ENCODE results near the gene LRRC4C.

Gene LRRC4C

DNA sequence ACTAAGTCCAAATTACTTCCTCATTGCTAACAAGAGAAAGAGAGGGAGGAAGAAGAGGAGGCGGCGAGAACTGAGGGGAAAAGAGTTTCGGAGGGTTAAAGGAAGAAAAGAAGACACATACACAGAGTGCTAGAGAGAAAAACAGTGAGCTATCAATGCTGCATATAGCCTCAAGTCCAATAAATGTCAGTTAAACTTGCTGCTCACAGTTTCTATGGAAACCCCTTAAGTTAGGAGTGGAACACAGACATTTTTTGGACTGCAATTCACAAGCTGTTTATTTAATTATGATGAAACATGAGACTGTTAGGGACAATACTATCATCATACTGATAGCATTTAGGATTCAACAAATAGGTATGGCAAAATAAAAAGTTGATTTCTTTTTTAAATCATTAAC lies 1320.4 kb downstream of the LRRC4C start:
- H3K23ac ChIP-seq (ENCODE audit: low read length), result no peak overlapping the region

GRCh38 chr11:40134820-40135570 lies 1324.5 kb downstream of the LRRC4C start:
- Histone ChIP-seq H3K4me2 (ENCODE audit: low read length) (no peak overlapping the region), H3K23ac (ENCODE audit: low read length) (no peak overlapping the region), H2AFZ (ENCODE audit: insufficient read depth, low read length, poor library complexity) (no peak overlapping the region), H3K9me3 (ENCODE audit: insufficient read depth, low read depth, low read length) (no peaks in the 10 kb centered on the region), H3K18ac (ENCODE audit: low read length) (no peak overlapping the region), H3K79me2 (ENCODE audit: control insufficient read depth, insufficient read depth, low read length, poor library complexity) (no peaks in the 10 kb centered on the region), H4K91ac (ENCODE audit: low read depth, low read length) (no peak overlapping the region), H2BK5ac (ENCODE audit: low read depth, low read length, poor library complexity) (no peak overlapping the region), H2AK5ac (ENCODE audit: low read length) (no peak overlapping the region), H3K4me3 (ENCODE audit: low read depth, low read length) (no peak overlapping the region), H3K27ac (ENCODE audit: low read depth, low read length) (no peak overlapping the region), H4K8ac (ENCODE audit: low read depth, low read length) (no peak overlapping the region), H3K27me3 (ENCODE audit: insufficient read depth, low read length) (no peaks in the 10 kb centered on the region), H2BK12ac (ENCODE audit: low read length) (no peak overlapping the region), H3K36me3 (ENCODE audit: control insufficient read depth in 1 of 2, insufficient read depth in 2 of 2, low read length in 2 of 2) (no peaks in the 10 kb centered on the region), H2BK120ac (ENCODE audit: insufficient read depth, low read length, poor library complexity) (no peak overlapping the region), H3K79me1 (ENCODE audit: low read length) (no peaks in the 10 kb centered on the region), H3K4ac (ENCODE audit: low read depth, low read length) (no peak overlapping the region), H3K4me1 (ENCODE audit: control insufficient read depth in 1 of 2, insufficient read depth in 2 of 2, low read length in 2 of 2) (no peaks in the 10 kb centered on the region), H3K14ac (ENCODE audit: low read length) (no peak overlapping the region), H3K9ac (ENCODE audit: low read length) (no peak overlapping the region), H4K12ac (ENCODE audit: low read depth, low read length) (no peak overlapping the region)
- DNase-seq, result no peak
- no CpG with 5 or more reads among the region's 1 CpG for WGBS (ENCODE audit: extremely low coverage, insufficient coverage, insufficient read length)

More for the DNA sequence above, 1320.4 kb downstream of the LRRC4C start:
- no peaks in the 10 kb centered on the region for H3K36me3 ChIP-seq (ENCODE audit: control insufficient read depth in 1 of 2, insufficient read depth in 2 of 2, low read length in 2 of 2)
- H4K12ac ChIP-seq (ENCODE audit: low read depth, low read length), result no peak overlapping the region
- H3K4me1 ChIP-seq (ENCODE audit: control insufficient read depth in 1 of 2, insufficient read depth in 2 of 2, low read length in 2 of 2), result no peaks in the 10 kb centered on the region
- H2AFZ ChIP-seq (ENCODE audit: insufficient read depth, low read length, poor library complexity), result no peak overlapping the region
- no peaks in the 10 kb centered on the region for H3K79me2 ChIP-seq (ENCODE audit: control insufficient read depth, insufficient read depth, low read length, poor library complexity)
- H2BK12ac ChIP-seq (ENCODE audit: low read length), result no peak overlapping the region
- no peak overlapping the region for H3K14ac ChIP-seq (ENCODE audit: low read length)
- WGBS (ENCODE audit: extremely low coverage, insufficient coverage, insufficient read length), result no CpG with 5 or more reads among the region's 3 CpGs
- H3K79me1 ChIP-seq (ENCODE audit: low read length), result no peaks in the 10 kb centered on the region
- H3K27ac ChIP-seq (ENCODE audit: low read depth, low read length), result no peak overlapping the region
- H3K4me2 ChIP-seq (ENCODE audit: low read length), result no peak overlapping the region
- no peak overlapping the region for H4K91ac ChIP-seq (ENCODE audit: low read depth, low read length)
- H4K8ac ChIP-seq (ENCODE audit: low read depth, low read length), result no peak overlapping the region
- no peak for DNase-seq
- H2BK5ac ChIP-seq (ENCODE audit: low read depth, low read length, poor library complexity), result no peak overlapping the region
- H2BK120ac ChIP-seq (ENCODE audit: insufficient read depth, low read length, poor library complexity), result no peak overlapping the region
- no peak overlapping the region for H2AK5ac ChIP-seq (ENCODE audit: low read length)
- no peak overlapping the region for H3K4ac ChIP-seq (ENCODE audit: low read depth, low read length)
- H3K4me3 ChIP-seq (ENCODE audit: low read depth, low read length), result no peak overlapping the region
- H3K9ac ChIP-seq (ENCODE audit: low read length), result no peak overlapping the region
- no peaks in the 10 kb centered on the region for H3K27me3 ChIP-seq (ENCODE audit: insufficient read depth, low read length)
- no peaks in the 10 kb centered on the region for H3K9me3 ChIP-seq (ENCODE audit: insufficient read depth, low read depth, low read length)
- H3K18ac ChIP-seq (ENCODE audit: low read length), result no peak overlapping the region

- Histone ChIP-seq H2AFZ (ENCODE audit: insufficient read depth, low read length, poor library complexity) (no peak overlapping the region), H3K9me3 (ENCODE audit: insufficient read depth, low read depth, low read length) (no peaks in the 10 kb centered on the region), H4K8ac (ENCODE audit: low read depth, low read length) (no peak overlapping the region), H3K27ac (ENCODE audit: low read depth, low read length) (no peak overlapping the region), H3K79me1 (ENCODE audit: low read length) (no peaks in the 10 kb centered on the region), H2BK5ac (ENCODE audit: low read depth, low read length, poor library complexity) (no peak overlapping the region), H3K9ac (ENCODE audit: low read length) (no peak overlapping the region), H3K14ac (ENCODE audit: low read length) (no peak overlapping the region), H3K4me1 (ENCODE audit: control insufficient read depth in 1 of 2, insufficient read depth in 2 of 2, low read length in 2 of 2) (no peaks in the 10 kb centered on the region), H4K12ac (ENCODE audit: low read depth, low read length) (no peak overlapping the region), H3K18ac (ENCODE audit: low read length) (no peak overlapping the region), H3K79me2 (ENCODE audit: control insufficient read depth, insufficient read depth, low read length, poor library complexity) (no peaks in the 10 kb centered on the region), H2AK5ac (ENCODE audit: low read length) (no peak overlapping the region), H2BK12ac (ENCODE audit: low read length) (no peak overlapping the region), H2BK120ac (ENCODE audit: insufficient read depth, low read length, poor library complexity) (no peak overlapping the region), H4K91ac (ENCODE audit: low read depth, low read length) (no peak overlapping the region), H3K4me2 (ENCODE audit: low read length) (no peak overlapping the region), H3K4me3 (ENCODE audit: low read depth, low read length) (no peak overlapping the region), H3K27me3 (ENCODE audit: insufficient read depth, low read length) (no peaks in the 10 kb centered on the region), H3K23ac (ENCODE audit: low read length) (no peak overlapping the region), H3K36me3 (ENCODE audit: control insufficient read depth in 1 of 2, insufficient read depth in 2 of 2, low read length in 2 of 2) (no peaks in the 10 kb centered on the region), H3K4ac (ENCODE audit: low read depth, low read length) (no peak overlapping the region)
- DNase-seq, result no peak
- WGBS (ENCODE audit: extremely low coverage, insufficient coverage, insufficient read length), result no CpG with 5 or more reads among the region's 3 CpGs
These were observed 1326.0 kb downstream of the LRRC4C start for GRCh38 chr11:40133498-40133897.

DNA sequence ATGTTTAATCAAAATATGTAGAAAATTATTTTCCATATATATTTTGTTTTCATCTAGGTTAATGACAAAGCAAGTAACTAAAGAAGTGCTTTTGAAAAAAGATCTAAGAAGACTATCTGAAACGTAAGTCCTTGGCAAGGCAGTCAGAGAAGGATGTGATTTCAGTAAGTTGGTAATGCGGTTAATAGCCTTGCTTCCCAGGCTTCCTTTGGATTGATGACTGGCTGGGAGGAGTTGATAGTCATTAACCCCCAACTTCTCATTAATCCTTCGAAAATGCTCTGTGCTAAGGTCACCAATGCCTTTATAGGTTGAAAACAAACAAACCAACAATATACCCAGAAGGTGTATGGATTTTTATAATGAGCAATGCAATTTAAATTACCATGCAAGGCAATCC lies 1326.5 kb downstream of the LRRC4C start:
- Histone ChIP-seq H3K79me2 (ENCODE audit: control insufficient read depth, insufficient read depth, low read length, poor library complexity) (no peaks in the 10 kb centered on the region), H3K27ac (ENCODE audit: low read depth, low read length) (no peak overlapping the region), H4K91ac (ENCODE audit: low read depth, low read length) (no peak overlapping the region), H4K12ac (ENCODE audit: low read depth, low read length) (no peak overlapping the region), H3K27me3 (ENCODE audit: insufficient read depth, low read length) (no peaks in the 10 kb centered on the region), H4K8ac (ENCODE audit: low read depth, low read length) (no peak overlapping the region), H3K18ac (ENCODE audit: low read length) (no peak overlapping the region), H3K9me3 (ENCODE audit: insufficient read depth, low read depth, low read length) (no peaks in the 10 kb centered on the region), H2BK5ac (ENCODE audit: low read depth, low read length, poor library complexity) (no peak overlapping the region), H3K4me3 (ENCODE audit: low read depth, low read length) (no peak overlapping the region), H3K4me2 (ENCODE audit: low read length) (no peak overlapping the region), H2BK12ac (ENCODE audit: low read length) (no peak overlapping the region), H2AFZ (ENCODE audit: insufficient read depth, low read length, poor library complexity) (no peak overlapping the region), H2BK120ac (ENCODE audit: insufficient read depth, low read length, poor library complexity) (no peak overlapping the region), H3K23ac (ENCODE audit: low read length) (no peak overlapping the region), H3K79me1 (ENCODE audit: low read length) (no peaks in the 10 kb centered on the region), H3K9ac (ENCODE audit: low read length) (no peak overlapping the region), H3K4me1 (ENCODE audit: control insufficient read depth in 1 of 2, insufficient read depth in 2 of 2, low read length in 2 of 2) (no peaks in the 10 kb centered on the region), H3K14ac (ENCODE audit: low read length) (no peak overlapping the region), H3K4ac (ENCODE audit: low read depth, low read length) (no peak overlapping the region), H3K36me3 (ENCODE audit: control insufficient read depth in 1 of 2, insufficient read depth in 2 of 2, low read length in 2 of 2) (no peaks in the 10 kb centered on the region), H2AK5ac (ENCODE audit: low read length) (no peak overlapping the region)
- WGBS (ENCODE audit: extremely low coverage, insufficient coverage, insufficient read length), result no CpG with 5 or more reads among the region's 3 CpGs
- DNase-seq, result no peak
